NCI-H82 (cell line): ENCODE measurements around the gene RHBDD3.
A peak's percentile ranks its signal among the peaks of the same experiment; 100 is the strongest.
"Not testable (repeated sequence)": the region's sequence is repeated elsewhere in the genome, so short reads cannot be mapped to it uniquely, and the experiment has no call there.

ENCODE experiments used
- DNase-seq: peaks from one replicate; lab custom pipeline; 2025; lab: John Stamatoyannopoulos, UW

Gene RHBDD3

DNA sequence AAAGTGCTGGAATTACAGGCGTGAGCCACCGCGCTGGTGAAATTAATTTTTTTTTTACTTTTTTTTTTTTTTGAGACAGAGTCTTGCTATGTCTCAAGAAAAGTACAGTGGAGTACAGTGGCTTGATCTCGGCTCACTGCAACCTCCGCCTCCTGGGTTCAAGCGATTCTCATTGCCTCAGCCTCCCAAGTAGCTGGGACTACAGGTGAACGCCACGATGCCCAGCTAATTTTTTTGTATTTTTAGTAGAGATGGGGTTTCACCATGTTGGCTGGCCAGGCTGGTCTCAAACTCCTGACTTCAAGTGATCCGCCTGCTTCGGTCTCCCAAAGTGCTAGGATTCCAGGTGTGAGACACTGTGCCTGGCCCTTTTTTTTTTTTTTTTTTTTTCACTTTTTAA, 19.9 kb downstream of the RHBDD3 start:
- not testable (repeated sequence) for DNase-seq

DNA sequence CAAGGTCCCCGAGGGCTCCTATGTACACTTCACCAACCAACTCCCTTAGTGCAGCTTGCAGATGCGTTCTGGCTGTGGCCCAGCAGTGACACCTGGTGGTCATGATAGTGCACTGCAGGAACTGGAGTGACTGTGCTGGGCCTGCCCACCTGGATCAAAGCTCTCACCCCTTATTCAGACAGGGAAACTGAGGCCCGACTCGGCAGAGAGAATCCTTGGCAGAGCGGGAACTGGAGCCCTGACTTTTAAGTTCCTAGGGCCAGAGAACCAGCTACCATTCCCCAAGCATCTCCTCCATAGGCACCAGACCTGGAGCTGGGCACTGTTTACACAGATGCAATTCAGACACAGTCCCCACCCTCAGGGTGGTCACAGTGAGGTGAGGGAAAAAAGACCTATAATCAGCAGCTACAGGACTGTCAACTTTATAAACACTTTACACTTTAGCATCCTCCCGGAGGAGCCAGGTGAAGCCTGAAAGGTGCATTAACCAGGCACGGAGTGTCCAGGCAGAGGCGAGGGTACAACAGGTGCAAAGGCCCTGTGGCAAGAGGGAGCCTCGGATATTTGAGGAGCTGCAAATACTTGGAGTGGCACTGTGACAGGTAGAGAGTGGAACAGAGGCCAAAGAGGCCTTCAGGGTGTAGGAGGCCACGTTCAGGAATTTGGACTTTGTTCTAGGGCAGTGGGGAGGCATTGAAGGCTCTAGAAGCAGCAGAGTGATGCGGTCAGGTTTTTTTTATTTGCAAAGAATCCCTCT, 22.0 kb downstream of the RHBDD3 start:
- DNase-seq = peak; percentile 69

DNA sequence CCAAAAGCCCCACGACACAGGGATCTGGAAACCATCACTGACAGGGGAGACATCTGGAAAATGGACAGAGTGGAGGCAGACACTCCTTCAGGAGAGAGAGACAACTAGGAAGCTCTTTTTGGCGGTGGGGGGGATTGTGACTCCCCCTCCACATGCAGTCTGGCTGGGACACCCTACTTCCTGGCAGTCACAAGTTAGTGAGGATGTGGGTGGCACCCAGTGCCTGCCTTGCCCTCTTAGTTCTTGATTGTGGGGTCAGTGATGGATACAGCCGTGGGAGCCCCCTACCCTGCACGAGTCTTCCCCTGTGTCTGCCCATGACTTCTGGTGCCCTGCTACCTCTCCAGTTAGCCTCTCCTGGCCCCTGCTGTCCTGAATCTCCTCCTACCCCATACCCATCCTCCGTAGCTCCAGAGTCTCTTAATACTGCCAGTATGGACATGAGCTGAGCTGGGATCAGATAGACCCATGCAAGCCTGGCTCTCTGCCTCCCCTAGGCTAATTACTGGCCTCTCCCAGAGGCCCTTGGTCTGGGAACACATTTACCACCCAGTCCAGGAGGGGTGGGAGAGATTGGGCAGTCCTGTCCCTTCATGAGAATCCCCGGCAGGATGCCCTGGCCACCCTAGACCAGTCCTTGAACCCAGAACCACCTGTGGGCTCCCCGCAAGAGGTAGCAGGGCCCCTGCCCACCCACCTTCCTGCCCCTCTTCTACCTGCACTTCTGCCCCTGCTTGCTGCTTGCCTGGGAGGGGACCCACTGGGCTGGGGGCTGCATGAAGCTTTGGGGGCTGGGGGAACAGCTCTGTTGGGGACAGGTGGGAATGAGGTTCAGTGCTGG, 22.8 kb downstream of the RHBDD3 start:
- DNase-seq = no peak

DNA sequence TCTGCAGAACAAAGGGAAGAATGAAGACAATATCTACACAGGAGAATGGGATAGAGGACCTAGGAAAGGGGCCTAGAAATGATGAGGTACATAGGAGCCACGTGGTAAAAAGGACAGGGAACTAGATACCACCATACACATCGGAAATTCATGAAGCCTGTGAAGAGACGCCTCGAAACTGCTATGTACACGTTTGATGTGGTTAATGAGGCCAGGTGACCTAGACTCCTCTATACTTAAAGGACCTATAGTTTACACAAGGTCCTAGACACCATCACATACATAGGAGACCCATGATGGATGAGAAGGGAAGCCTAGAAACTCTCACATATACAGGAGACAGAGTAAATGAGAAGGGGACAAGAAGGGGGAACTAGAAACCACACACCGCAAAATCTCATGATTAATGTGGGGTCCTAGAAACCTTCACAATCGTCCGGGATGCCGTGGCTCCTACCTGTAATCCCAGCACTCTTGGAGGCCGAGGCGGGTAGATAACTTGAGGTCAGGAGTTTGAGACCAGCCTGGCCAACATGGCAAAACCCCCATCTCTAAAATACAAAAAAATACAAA, 23.8 kb downstream of the RHBDD3 start:
- no peak for DNase-seq

DNA sequence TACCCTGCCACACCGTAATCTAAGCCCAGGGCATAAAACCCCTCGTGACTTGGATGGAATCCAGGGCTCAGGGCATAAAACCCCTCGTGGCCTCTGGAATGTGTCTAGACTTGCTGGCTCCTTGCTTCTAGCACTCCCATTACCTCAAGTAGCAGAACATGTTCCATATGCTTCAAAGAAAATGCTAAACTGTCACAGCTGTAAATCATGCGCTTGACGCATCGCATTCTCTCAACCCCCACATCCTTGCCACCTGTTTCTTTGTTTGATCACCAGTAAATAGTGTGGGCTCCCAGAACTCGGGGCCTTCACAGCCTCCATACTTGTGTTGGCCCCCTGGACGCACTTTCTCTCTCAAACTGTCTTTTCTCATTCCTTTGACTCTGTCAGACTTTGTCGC, 27.3 kb downstream of the RHBDD3 start:
- not testable (repeated sequence) for DNase-seq

DNA sequence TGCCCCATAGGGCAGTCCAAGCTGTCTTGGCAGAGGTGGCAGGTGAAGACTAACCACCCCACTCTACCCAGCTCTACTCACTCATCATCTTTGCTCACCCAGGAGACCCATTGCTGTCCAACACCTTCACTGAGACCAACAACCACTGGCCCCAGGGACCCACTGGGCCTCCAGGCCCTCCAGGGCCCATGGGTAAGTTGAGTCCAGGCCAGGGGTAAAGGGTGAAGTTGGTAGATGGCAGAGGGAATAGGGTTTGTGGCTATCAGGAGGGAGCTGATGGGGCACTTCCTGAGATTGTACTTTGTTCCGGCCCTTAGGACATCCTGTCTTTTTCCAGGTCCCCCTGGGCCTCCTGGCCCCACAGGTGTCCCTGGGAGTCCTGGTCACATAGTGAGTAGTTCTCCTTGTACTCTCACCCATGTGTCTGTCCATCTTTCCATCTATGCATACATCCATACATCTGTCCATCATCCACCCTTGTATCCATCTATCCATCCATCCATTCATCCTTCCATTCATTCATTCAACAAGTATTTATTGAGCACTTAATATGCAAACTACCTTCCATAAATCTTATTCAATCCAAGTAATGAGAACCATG, 34.4 kb downstream of the RHBDD3 start:
- no peak for DNase-seq

DNA sequence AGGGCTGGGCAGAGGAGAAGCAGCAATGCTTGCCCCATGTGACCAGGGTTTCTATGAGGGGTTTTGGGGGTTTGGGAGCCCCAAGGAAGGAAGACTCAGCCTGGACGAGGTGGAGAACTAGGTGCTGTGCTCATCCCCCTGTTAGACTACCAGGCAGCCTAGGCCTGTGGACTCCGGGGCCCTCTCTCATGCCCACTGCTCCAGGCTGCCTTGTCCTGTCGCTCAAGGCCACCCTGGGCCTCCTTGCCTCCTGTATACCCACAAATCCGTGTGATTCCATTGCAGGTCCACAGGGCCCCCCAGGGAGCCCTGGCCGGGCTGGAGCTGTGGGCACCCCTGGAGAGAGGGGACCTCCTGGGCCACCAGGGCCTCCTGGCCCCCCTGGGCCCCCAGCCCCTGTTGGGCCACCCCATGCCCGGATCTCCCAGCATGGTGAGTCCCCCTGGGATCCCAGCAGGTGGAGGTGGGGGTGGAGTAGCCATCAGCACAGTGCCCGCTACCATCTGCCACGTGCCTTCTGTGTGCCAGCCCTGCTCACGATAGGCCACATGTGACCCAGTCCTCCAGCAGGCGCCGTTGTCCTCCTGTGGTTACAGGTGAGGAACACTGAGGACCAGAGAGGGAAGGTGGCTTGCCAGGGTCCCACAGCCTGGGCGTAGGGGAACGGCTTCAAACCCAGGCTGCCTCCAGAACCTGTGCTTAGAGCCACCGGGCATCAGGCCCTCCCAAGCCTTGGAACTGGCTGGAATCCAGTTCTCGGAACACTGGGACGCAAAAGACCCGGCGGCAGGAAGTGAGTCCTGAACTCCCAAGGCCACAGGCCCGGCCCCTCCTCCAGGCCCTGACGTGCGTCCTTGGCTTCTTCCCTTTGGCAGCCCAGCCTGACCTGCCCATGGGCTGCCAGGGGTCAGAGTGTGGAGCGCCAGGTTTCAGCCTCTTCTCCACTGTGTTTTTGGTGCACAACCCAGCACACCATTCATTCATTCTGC, 35.5 kb downstream of the RHBDD3 start:
- DNase-seq = no peak

DNA sequence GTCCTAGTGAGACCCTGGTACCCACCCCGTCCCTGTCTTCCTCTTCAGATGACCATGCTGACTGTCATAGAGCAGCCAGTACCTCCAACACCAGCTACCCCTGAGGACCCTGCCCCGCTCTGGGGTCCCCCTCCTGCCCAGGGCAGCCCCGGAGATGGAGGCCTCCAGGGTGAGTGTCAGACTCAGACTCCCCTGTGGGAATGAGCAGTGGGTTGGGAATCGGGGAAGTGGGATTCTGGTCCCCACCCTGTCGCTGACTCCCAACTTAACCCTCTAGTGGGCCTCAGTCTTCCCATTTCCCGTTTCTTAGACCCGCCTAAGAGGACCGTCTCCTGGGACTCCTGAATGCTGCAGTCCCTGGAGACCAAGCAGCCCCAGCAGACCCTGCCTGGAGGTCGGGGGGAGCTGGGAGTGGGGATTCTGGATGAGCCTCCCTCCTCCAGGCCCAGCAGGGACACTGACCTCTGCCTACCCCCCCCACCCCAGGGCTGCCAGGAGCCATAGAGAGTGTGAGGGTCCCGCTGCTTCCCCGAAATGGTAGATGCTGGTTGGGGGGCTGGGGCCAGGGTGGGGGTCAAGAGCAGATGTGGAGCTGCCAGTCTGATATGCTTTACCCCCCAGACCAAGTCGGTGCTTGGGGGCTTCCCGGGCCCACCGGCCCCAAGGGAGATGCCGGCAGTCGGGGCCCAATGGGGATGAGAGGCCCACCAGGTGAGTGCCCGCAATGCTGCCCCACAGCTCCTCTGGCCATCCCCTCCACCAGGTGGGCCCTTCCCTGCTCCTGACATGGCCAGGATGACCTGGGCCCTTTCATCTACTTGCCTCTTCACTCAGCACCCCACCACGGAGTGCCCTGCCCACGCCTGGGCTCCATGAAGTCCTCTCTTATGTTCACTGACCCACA, 36.6 kb downstream of the RHBDD3 start:
- no peak for DNase-seq

DNA sequence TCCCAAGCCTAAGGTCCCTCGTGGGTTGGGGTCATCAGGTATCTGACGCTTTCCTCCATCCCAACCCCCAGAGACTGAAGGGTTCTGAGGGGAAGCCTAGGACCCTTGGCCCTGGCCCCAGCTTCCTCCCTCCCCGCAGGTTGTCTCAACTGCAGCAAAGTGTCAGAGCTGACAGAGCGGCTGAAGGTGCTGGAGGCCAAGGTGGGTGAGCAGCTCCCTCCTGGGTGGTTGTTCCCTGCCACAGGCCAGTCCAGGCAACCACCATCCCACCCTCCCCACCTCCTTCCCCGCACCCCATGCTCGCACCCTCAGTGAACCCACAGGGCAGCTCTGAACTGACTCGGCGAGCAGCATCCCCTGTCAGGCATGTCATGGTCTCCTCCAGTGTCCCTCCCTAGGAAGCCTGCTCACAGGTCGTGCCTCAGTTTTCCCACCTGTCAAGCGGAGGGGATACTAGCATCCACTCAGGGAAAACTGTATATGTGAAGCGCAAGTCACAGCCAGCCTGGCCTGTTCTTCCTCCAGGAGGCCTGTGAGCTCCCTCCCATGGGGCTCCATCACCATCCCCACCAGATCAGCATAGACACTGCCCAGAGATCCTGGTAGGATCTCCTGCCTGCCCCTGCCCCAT, 41.3 kb downstream of the RHBDD3 start:
- no peak for DNase-seq

DNA sequence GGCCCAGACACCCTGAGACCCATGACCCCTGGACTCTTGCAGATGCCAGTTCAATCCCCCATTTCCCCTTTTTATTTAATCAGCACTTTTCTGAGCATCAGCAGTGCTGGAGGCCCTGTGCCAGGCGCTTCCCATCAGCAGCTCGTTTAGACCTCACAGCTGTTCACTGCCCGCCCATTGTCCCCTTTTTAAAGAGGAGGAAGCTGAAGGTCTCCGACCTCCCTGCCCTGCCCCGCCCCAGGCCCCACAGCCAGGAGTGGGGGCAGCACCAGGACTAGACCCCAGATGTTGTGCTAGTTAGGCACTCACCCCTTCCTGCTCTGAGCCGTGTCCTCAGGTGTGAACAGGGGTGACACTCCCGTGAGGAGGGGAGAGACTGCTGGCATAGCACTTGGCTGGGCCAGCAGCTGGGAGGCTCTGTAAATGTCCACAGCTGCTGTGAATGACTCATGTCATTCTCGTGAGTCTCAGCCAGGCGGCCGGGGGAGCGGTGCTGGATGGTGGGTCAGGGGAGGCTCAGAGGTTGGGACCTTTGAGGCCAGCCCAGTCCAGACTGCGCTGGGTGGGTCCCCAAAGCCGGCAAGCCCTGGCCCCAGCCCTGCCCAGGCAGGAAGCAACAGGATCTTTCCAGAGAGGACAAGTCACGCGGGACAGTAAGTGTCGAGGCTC, 42.2 kb downstream of the RHBDD3 start:
- DNase-seq = no peak

DNA sequence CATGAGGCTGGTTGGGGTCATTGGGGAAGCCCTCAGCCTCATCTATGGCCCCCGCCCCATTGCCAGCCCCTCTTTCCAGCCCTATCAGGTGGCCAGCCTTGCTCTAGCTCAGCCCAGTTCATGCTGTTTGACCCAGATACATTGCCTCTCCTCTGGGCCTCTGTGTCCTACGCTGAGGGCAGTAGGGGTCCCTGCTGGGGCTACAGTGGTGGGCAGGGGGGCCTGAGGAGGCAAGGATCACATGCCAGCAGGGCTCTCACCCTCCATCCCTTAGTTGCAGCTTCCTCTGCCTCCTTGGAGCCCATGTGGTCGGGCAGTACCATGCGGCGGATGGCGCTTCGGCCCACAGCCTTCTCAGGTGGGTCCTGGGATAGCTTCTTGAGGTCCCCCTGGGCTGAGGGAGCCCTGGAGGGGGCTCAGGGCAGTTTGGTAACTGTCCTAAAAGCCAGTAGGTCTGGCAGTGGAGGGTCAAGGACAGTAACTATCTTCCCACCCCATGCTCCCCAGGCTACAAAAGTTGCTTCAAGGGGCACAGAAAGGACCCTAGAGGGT, 42.8 kb downstream of the RHBDD3 start:
- no peak for DNase-seq

DNA sequence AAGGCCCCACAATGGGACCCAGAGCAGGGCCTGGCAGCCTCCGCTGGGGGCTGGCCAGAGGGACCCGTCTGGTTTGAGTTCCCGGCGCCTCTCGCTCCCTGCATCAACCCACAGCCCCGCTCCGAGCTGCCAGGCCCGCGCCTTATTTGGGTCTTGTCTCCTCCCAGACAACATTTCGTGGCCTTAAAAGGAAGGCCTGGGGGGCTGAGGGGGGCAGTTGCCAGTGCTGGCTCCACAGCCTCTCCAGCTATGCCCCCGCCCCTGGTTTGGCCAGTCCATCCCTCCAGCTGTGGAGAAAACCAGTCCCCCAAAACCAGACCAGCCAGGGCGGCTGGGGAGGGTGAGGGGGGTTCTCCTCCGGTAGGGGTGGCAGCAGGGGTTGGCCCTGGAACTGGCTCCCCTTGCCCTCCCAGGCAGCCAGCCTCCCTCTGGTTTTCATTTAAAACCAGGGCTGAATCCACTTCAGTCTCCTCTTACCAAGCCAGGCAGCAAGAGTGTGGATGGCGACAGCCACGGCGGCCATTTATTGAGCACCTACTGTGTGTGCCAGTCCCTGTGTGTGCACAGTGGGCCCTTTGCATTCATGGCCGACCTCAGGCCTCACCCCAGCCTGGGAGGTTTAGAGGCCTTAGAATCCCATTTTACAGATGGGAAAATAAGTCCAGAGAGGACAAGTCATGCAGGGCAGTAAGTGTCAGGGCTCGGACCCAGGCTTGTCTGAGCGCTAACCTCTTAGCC, 43.5 kb downstream of the RHBDD3 start:
- DNase-seq = no peak

DNA sequence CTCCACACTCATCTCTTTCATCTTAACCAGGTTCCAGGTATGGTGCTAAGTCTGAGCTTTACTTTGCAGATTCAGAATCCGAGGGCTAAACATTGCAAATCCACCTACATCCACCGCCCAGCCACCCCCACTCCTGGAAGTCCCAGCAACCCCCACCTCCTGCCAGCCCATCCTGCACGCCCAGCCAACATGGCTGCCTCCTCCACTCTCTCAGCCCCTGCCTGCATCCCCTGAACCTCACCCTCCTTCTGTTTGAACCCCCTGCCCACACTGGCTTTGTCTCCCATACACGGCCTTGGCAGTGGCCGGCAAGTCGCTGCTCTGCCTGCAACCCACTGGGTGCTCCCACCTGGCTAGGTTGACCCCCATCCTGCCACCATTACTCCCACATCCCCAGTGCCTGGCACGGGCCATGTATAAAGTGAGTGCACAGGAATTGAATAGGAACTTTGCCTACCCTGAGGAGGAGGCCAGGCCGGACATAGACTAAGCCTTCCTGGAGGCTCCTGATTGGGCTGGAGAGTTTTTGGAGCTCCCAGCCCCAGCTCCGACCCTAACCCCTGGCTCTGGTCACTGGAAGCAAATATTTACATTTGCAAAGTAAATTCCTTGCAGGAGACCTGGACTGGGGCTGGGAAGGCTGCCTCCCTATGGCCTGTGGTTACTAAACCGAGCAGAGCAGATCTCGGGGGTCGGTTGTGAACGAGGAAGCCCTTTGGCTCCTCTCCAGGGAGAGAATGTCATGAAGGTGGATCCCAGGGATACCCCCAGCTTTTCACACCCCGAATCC, 47.7 kb downstream of the RHBDD3 start:
- no peak for DNase-seq

DNA sequence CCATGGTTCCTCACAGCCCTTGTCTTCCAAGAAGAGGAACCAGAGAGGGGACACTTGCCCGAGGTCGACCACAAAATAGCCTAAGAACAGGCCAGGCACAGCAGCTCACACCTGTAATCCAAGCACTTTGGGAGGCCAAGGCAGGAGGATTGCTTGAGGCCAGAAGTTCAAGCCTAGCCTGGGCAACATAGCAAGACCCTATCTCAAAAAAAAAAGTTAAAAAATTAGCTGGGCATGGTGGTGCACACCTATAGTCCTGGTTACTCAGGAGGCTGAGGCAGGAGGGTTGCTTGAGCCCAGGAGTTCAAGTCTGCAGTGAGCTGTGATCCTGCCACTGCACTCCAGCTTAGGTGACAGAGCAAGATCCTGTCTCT, 48.4 kb downstream of the RHBDD3 start:
- DNase-seq = not testable (repeated sequence)

DNA sequence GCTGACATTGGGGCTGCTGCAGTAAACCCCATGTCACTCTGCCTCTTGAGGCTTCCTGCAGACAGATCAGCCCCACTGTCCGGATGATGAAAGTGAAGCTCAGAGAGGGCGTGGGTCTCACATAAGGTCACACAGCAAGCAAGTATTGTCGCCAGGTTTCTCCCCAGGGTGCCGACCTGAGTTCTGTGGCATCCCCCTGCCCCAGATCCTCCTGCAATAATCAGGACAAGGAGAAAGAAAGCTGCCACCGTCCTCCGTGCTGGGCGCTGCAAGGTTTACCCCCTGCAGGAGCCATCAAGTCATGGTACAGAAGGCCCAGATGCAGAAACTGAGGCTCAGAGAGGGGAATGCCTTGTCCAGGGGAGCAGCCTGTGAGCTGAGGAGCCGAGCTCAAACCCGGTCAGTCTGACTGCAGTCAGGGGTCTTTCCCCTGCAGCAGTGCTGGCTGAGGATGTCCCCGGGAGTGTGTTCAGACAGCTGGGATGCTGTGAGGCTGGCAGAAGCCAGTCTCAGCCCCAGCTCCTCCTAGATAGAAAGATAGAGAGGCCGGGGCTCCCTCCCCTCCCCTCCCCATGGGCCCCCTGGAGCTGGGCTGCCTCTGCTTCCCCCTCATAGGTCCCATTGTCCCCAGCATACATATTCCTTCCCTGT, 48.9 kb downstream of the RHBDD3 start:
- no peak for DNase-seq

DNA sequence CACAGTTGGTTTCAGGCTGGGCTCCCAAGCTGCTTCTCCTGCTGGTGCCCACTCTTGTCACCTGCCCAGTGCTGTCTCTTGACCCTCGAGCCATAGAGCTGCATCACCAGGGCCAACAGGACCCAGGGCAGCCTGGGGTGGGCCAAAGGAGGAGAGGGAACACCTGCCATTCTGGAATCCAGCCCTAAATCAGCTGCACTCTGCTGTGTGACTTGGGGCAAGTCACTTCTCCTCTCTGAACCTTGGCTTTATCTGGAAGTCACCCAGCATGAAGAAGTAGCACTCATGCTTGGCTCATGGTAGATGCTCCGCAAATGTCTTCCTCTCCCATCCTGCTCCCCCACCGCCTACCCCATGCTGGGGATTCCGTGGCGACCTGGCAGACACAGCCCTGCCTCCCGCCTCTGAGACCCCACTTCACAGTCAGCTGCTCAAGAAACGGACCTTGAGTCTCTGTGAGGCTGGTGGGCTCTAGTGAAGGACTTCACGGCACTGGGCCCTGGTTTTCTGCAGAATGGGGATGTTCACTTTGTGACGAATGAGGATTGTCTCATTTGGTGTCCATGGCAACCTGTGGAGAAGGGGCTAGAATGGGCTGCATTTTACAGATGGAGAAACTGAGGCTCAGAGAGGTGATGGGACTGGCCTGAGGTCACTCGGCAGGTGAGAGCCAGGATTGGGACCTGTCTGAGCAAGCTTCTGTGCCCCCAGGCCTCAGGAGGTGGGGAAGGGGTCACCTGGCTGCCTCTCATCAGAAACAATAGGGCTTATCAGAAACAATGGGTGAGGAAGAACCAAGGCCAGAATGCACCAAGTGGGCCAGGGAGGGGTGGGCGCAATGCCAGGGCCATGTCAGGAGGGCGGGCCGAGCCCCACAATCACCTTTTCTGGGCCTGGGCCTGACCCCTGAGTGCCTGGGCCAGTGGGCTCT, 49.7 kb downstream of the RHBDD3 start:
- DNase-seq = no peak
